ENCODE measurements around the gene TH.

GRCh38 chr11:2180347-2180746, 8.7 kb upstream of the TH start:
- TF ChIP-seq, protein P1, sequence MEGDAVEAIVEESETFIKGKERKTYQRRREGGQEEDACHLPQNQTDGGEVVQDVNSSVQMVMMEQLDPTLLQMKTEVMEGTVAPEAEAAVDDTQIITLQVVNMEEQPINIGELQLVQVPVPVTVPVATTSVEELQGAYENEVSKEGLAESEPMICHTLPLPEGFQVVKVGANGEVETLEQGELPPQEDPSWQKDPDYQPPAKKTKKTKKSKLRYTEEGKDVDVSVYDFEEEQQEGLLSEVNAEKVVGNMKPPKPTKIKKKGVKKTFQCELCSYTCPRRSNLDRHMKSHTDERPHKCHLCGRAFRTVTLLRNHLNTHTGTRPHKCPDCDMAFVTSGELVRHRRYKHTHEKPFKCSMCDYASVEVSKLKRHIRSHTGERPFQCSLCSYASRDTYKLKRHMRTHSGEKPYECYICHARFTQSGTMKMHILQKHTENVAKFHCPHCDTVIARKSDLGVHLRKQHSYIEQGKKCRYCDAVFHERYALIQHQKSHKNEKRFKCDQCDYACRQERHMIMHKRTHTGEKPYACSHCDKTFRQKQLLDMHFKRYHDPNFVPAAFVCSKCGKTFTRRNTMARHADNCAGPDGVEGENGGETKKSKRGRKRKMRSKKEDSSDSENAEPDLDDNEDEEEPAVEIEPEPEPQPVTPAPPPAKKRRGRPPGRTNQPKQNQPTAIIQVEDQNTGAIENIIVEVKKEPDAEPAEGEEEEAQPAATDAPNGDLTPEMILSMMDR (IDR thresholded peaks at IDR 0.05) = no peak
- no peak for TF ChIP-seq POLR2AphosphoS5 (IDR thresholded peaks at IDR 0.05)
- TF ChIP-seq EP300 (IDR thresholded peaks at IDR 0.05) = no peak
